Measurements from ENCODE around the gene ACTR2.

GRCh38 chr2:65305934-65306333 is 78.3 kb downstream of the ACTR2 start:
- TF ChIP-seq CTCF (IDR thresholded peaks at IDR 0.05) = no peak
- TF ChIP-seq POLR2AphosphoS5 (IDR thresholded peaks at IDR 0.05; ENCODE audit: low read depth, low read length) = no peak
- no peak for TF ChIP-seq REST (IDR thresholded peaks at IDR 0.05; ENCODE audit: insufficient read depth in 1 of 2, low read depth in 2 of 2, low read length in 1 of 2)
- TF ChIP-seq SIN3A (IDR thresholded peaks at IDR 0.05; ENCODE audit: borderline replicate concordance, insufficient read depth, low read depth, low read length) = no peak
